HG03565 (cell line): ENCODE data around the gene CLDND2.

Experiments used
- ATAC-seq: cut with Tn5 transposase; IDR thresholded peaks from one replicate; pipeline ENCODE4 v1.9.1; 2021; ENCODE audit warnings: mild to moderate bottlenecking, moderate library complexity; ENCODE audit not compliant: unreplicated experiment

The CLDND2 gene

DNA sequence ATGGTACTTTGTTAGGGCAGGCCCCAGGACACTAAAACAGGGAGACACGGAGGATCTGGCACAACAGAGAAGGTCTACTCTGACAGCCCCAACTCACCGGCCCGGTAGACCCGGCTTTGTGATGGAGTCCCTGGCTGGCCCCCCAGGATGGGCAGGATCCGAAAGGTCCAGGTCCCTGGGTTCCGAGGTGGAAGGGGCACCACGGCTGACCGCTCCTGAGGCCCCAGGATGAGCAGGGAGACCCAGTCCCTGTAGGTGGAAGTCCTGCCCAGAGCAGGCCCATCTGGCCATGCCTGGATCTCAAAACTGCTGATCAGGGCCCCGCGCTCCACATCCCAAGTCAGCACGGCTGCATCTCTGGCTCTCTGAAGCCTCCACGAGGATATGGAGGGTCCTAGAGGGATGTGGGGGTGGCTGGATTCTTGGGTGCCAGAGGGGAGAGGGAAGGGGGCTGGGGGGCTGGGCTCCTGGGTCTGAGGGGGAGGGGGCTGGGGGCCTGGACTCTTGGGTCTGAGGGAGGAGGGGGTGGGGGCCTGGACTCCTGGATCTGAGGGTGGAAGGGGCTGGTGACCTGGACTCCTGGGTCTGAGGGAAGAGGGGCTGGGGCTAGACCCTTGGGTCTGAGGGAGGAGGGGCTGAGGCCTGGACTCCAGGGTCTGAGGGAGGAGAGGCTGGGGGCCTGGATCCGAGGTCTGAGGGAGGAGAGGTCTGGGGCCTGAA, 31.5 kb downstream of the CLDND2 start:
- ATAC-seq: no peak

DNA sequence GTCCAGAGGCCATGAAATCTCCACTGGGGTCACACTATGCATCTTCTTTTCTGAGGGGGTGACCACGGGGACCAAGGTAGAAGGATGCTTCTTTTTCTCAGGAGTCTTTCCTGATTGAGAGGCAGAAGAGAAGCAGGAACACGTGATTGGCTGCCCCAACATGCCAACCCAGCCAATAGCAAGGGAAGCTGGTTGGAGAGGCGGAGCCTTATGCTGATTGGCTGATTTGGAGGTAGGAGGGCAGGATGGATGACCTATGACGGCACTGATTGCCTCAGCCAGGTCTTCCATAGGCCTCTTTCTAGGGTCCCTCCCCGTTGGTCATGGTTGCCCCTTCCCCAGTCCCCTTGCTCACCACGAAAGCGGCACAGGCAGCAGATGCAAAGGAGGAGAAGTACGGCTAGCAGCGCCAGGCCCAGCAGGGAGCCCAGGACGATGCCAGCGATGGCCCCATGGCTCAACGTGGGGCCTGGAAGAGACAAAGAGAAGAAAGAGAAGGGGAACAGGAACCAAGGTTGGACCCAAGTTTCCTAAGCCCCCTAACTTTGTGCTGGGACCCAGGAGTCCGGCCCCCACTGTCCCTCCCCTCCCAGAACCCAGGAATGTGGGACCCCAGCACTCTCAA, 34.9 kb downstream of the CLDND2 start:
- ATAC-seq: no peak

DNA sequence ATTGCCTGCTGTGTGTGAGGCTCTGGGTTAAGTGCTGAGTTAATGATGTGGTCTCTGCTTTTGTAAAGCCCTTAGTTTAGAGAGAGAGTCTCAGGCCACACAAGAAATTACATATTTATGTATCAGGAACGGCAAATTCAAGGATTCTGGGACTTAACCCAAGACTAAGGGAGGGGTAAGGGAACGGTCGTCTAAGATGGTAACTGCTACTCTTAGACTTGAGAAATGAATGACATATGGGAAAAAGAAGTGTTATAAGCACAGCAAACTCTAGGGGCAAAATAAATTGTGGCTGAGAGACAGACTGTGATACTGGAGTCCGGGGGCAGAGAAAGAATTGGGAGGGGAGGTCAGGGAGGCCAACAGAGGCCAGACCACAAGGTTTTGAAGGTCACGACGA, 37.1 kb downstream of the CLDND2 start:
- no peak for ATAC-seq

GRCh38 chr19:51331193-51331592, 37.6 kb downstream of the CLDND2 start:
- no peak for ATAC-seq

DNA sequence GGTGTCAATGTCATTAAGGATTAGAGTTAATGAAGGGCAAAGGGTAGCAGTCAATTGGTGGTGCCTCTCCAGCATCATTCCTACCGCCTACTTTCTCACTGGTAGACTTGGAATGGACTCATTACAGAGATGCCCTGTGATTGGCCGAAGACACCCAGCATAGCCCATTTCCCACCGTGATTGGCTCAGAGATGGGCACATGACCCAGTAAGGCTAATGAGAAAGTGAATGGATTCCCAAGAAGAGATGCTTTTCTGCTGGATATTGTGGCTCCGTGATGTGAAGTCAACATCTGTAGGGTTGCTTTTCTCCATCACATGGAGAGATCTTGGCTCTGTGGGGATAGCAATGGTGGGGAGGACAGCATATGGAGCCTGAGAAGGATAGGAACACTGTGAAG, 38.4 kb downstream of the CLDND2 start:
- ATAC-seq: no peak

DNA sequence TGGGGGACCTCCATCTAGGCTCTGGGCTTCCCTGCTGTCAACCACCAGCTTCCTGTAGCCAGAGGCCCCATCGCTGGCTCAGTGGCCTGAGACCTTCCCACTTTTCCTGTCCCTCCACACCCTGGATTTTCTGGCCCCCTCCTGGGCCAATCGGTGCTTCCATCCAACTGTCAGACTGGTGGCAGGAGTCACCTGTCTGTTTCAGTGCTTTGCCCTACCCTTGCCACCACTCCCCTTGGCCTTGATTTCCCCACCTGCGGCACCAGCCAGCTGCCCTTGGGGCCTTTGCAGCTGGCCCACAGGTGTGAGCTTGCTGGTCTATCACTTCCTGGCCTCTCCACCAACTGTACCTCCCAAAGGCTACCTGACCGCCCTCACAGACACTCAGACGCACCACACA, 39.4 kb downstream of the CLDND2 start:
- no peak for ATAC-seq

GRCh38 chr19:51327066-51328001, 41.5 kb downstream of the CLDND2 start:
- no peak for ATAC-seq

DNA sequence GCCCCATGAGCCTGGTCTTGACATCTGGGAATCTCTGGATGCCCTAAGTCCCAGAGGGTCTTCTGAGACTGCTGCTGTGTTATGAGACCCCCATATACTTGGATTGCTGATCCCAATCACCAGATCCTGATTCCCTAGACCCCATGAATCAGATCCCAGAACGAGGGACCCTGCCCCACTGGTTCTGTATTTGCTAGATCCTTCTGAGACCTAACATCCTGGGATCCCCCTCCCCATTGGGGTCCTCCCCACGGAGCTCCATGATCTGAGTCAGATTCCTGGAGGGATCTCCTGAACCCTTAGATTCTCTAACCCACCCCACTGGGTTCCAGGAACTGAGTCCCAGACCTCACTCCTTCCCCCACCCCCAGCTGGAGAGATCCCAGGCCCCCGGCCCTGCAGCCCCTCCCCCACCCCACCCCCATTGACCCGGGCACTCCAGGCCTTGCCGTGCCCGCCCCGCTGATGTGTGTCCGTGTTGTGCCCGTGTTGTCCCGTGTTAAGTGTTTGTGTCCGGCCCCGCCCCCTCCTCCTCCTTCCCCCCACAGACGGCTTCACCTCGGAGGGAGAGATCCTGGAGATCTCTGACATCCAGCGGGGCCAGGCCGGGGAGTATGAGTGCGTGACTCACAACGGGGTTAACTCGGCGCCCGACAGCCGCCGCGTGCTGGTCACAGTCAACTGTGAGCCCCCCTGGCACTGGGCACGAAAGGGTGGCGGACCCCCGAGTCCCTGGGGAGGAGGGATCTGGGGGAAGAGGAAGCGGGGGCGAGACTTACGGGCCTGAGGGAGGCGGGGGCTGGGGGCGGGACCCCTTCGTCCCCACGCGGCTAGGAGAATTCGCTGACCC, 42.4 kb downstream of the CLDND2 start:
- ATAC-seq: no peak

GRCh38 chr19:51325161-51325976, 43.4 kb downstream of the CLDND2 start:
- no peak for ATAC-seq

DNA sequence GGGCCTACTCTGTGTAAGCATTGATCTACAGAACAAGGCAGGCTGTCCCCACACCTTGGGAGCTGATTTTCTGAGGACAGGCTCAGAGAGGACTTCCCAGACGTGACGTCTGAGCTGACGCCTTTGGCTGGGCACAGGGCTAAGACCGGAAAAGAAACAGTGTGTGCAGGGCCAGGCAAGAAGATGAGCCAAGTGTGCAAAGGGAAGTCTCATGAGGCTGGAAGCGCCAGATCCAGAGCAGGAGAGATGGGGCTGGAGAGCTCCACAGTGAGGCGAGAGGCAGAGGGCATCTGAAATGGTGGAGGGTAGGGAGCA, 44.7 kb downstream of the CLDND2 start:
- ATAC-seq: no peak

GRCh38 chr19:51323481-51324166, 45.2 kb downstream of the CLDND2 start:
- ATAC-seq: no peak

- ATAC-seq: no peak
Observed at GRCh38 chr19:51321799-51322198, 47.0 kb downstream of the CLDND2 start.

- no peak for ATAC-seq
Observed at GRCh38 chr19:51320280-51320657, 48.5 kb downstream of the CLDND2 start.

DNA sequence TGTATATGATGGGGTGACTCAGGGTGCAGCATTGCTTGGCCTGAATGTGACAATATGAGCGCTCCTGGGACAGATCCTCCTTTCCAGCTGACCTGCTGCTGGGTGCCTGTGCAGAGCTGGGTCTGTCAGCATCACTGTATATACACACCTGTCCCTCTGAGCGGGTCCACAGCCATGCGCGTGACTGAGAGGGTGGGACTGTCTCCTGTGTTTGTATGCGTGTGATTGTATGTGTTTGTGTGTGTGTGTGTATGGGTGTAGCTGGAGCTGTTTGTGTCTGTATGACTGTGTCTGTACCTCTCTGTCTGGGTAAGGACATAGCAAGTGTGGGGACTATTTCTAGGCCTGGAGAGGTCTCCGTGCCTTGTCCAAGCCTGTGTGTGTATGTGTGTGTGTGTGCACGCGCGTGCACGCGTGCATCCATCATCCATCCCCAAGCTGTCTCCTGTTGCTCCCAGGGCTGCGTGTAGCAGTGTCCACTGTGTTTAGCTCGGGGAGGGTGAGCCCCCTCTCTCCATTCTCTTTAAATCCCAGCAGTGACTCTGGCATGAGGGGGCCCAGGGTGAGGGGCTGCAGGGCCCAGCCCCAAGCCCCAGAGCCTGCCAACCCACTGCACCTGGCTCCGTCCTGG, 49.0 kb downstream of the CLDND2 start:
- ATAC-seq: no peak

DNA sequence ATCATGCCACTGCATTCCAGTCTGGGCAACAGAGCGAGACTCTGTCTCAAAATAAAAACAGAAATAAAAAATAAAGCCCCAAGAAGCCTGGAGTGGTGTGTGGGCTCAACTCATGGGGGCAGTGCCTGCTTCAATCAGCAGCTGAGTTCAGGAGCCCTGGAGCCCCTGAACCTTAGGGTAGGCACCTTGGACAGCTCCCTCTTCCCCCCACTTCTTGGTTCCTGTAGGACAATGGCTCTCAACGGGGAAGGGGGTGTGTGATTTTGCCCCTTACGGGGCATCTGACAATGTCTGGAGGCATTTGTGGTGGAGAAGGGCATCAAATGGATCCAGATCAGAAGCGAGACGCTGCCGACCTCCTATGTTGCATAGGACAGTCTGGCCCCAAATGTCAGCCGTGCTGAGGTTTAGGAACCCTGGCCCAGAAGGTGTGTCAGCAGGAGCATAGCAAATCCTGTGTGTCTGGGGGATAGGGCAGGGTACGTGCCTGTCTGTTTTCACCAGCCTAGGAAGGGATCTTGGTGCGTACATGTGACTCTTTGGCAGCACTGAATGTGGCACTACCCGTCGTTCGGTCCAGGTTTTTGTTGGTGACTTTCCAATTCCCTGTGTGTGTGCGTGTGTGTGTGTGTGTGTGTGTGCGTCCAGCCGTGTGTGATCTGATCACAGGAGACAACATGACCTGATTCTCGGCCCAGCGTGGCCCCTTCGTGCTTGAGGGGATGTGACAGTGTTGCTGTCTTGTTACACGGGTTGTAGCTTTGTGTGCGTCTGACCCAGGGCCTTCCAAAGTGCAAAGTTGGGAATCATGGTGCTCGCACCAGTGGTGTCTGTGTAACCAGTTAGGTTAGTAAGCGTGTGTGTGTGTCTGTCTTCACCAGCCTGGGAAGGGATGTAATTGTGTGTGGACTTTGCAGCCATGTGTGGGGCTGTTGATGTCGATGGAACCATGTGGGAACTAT, 49.8 kb downstream of the CLDND2 start:
- no peak for ATAC-seq

DNA sequence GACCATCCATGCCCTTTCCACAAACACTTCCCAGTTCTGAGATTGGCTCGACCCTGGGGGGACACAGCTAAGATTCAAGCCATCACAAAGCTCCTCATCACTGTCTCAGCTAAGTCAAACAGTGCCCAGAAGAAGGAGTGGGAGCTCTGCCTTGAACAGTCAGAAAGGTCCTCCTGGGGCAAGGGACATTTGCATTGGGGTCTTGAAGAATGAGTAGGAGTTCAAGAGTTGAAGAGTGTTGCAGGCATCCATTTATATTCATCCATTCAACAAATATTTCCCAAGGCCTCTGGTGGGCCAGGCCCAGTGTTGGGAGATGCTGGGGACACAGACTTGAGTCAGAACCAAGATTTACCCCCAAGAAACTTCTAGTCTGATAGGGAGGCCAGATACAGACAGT, 50.8 kb downstream of the CLDND2 start:
- ATAC-seq: no peak

GRCh38 chr19:51317376-51317775, 51.4 kb downstream of the CLDND2 start:
- no peak for ATAC-seq
